Thoracic aorta (tissue), 2 donors: ENCODE data around the gene PEAK1. TPM values are rescaled to one million over a fixed set of nuclear protein-coding genes. Genes with fewer than 3 reads are reported as not detected.

Experiments
- ATAC-seq: fragments of 150-250 bp; one replicate; pipeline ENCODE4 v1.8.0; 2017; ENCODE audit warnings: low read depth; ENCODE audit not compliant: insufficient number of reproducible peaks, low FRiP score
- DNase-seq: peaks from one replicate; pipeline ENCODE4 v3.0.0-alpha.2; 2020; ENCODE audit warnings: low spot score
- H3K27ac ChIP-seq, 2 donors: fragments of 200-600 bp; sonication (generic); 1 replicate in 1 of 2; 2 replicates in 1 of 2; pipeline ENCODE4 v1.5.1; 2016; ENCODE audit warnings: mild to moderate bottlenecking in 2 of 2, moderate library complexity in 2 of 2
- H3K27me3 ChIP-seq: fragments of 200-600 bp; sonication (generic); replicated peaks from 2 replicates; pipeline ENCODE4 v1.6.0; 2016; ENCODE audit warnings: mild to moderate bottlenecking; ENCODE audit not compliant: insufficient read depth
- H3K36me3 ChIP-seq: fragments of 200-600 bp; sonication (generic); one replicate; pipeline ENCODE4 v1.5.1; 2016
- H3K4me1 ChIP-seq, 2 donors: fragments of 200-600 bp; sonication (generic); 1 replicate in 1 of 2; 2 replicates in 1 of 2; pipeline versions ENCODE4 v1.5.1 to v1.6.0; 2016; ENCODE audit warnings: low read depth in 2 of 2, mild to moderate bottlenecking in 1 of 2; ENCODE audit not compliant: control insufficient read depth in 1 of 2
- H3K4me3 ChIP-seq: fragments of 200-600 bp; sonication (generic); 2 replicates; pipeline ENCODE4 v1.5.1; 2016; ENCODE audit warnings: mild to moderate bottlenecking
- H3K9me3 ChIP-seq: fragments of 200-600 bp; sonication (generic); 2 replicates; pipeline ENCODE4 v1.5.1; 2016
- total RNA-seq, 2 donors: library from RNA; depleted of rRNA; stranded (reverse); fragments of >200 nt; gene quantifications; one replicate each; pipeline versions ENCODE4 v1.1.0 to v1.2.3, GENCODE V29; 2016
- TF ChIP-seq, protein P1 (sequence below): fragments of 200-600 bp; sonication (generic); IDR thresholded peaks from one replicate; pipeline ENCODE4 v1.5.1; 2019; ENCODE audit warnings: antibody characterized with exemption

The PEAK1 gene
- total RNA-seq, 2 donors from 2014 or later, result 94.2 to 95.9 TPM

GRCh38 chr15:77327844-77328529 lies 91.9 kb downstream of the PEAK1 start:
- Histone ChIP-seq H3K4me1 (peaks cover 22 to 34% of the 10 kb centered on the region in 2 donors), H3K27ac (no peak overlapping the region), H3K4me3 (no peak overlapping the region), H3K27me3 (no peaks in the 10 kb centered on the region), H3K36me3 (no peaks in the 10 kb centered on the region), H3K9me3 (no peaks in the 10 kb centered on the region)
- no peak for DNase-seq
- no peak for ATAC-seq
- TF ChIP-seq, protein P1, sequence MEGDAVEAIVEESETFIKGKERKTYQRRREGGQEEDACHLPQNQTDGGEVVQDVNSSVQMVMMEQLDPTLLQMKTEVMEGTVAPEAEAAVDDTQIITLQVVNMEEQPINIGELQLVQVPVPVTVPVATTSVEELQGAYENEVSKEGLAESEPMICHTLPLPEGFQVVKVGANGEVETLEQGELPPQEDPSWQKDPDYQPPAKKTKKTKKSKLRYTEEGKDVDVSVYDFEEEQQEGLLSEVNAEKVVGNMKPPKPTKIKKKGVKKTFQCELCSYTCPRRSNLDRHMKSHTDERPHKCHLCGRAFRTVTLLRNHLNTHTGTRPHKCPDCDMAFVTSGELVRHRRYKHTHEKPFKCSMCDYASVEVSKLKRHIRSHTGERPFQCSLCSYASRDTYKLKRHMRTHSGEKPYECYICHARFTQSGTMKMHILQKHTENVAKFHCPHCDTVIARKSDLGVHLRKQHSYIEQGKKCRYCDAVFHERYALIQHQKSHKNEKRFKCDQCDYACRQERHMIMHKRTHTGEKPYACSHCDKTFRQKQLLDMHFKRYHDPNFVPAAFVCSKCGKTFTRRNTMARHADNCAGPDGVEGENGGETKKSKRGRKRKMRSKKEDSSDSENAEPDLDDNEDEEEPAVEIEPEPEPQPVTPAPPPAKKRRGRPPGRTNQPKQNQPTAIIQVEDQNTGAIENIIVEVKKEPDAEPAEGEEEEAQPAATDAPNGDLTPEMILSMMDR, result no peak

GRCh38 chr15:77327168-77327567 lies 92.7 kb downstream of the PEAK1 start:
- no peaks in the 10 kb centered on the region for H3K27me3 ChIP-seq
- no peak overlapping the region for H3K27ac ChIP-seq
- no peak for ATAC-seq
- H3K4me1 ChIP-seq, result peaks cover 22 to 34% of the 10 kb centered on the region in 2 donors
- no peaks in the 10 kb centered on the region for H3K36me3 ChIP-seq
- no peak for DNase-seq
- no peaks in the 10 kb centered on the region for H3K9me3 ChIP-seq
- TF ChIP-seq, protein P1, result no peak
- no peak overlapping the region for H3K4me3 ChIP-seq

GRCh38 chr15:77326366-77326765 lies 93.5 kb downstream of the PEAK1 start:
- no peaks in the 10 kb centered on the region for H3K27me3 ChIP-seq
- ATAC-seq, result no peak
- no peaks in the 10 kb centered on the region for H3K9me3 ChIP-seq
- no peak overlapping the region for H3K27ac ChIP-seq
- H3K36me3 ChIP-seq, result no peaks in the 10 kb centered on the region
- peaks cover 22 to 34% of the 10 kb centered on the region in 2 donors for H3K4me1 ChIP-seq
- no peak for DNase-seq
- TF ChIP-seq, protein P1, result no peak
- H3K4me3 ChIP-seq, result no peak overlapping the region

GRCh38 chr15:77312523-77312922 lies 107.4 kb downstream of the PEAK1 start:
- H3K36me3 ChIP-seq, result no peaks in the 10 kb centered on the region
- no peak overlapping the region for H3K4me3 ChIP-seq
- H3K27ac ChIP-seq, result no peak overlapping the region
- no peak for DNase-seq
- TF ChIP-seq, protein P1, result no peak
- peaks cover 0 to 12% of the 10 kb centered on the region in 2 donors for H3K4me1 ChIP-seq
- no peak for ATAC-seq
- no peaks in the 10 kb centered on the region for H3K27me3 ChIP-seq
- H3K9me3 ChIP-seq, result no peaks in the 10 kb centered on the region

DNA sequence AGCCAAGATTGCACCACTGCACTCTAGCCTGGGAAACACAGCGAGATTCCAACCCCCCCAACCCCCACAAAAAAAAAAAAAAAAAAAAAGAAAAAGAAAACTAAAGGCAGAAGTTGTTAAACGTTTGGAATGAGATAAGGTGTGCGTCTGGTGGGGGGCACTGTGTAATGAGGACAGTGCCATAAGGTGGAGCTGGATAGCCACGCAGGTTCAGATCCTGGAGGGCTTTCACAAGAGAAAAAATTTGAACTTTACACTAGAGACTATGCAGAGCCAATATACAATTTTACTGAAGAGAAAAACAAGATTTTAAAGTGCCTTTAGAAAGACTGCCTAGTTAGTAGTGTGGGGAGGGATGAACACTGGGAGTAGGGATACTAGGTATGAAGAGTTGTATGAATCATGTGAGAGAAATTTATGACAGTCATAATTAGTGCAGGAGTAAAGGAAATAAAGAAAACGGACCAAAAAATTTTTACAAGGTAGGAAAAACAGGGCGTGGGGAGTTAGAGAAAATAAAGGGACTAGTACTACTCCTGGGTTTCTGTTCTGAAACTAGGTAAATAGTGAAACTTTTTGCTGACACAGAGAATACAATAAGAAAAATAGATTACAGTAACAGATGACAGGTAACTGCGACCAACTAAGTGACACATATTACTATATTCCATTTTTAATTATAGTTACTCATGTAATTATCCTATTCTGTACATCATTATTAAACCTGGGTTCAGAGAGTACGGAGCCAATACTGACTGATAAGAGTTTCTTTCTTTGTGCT lies 108.1 kb downstream of the PEAK1 start:
- DNase-seq (no peak), ATAC-seq (no peak)
- H3K27me3 ChIP-seq, result no peaks in the 10 kb centered on the region
- no peak overlapping the region for H3K4me3 ChIP-seq
- H3K9me3 ChIP-seq, result no peaks in the 10 kb centered on the region
- H3K4me1 ChIP-seq, result peaks cover 0 to 12% of the 10 kb centered on the region in 2 donors
- no peaks in the 10 kb centered on the region for H3K36me3 ChIP-seq
- TF ChIP-seq, protein P1, result no peak
- H3K27ac ChIP-seq, result no peak overlapping the region
